ENCODE measurements around the gene RPLP1. TPM values are rescaled to one million over a fixed set of nuclear protein-coding genes. Genes with fewer than 3 reads are reported as not detected.

RPLP1 gene
- total RNA-seq, 1 experiment from 2014 or later = 1,613 TPM

DNA sequence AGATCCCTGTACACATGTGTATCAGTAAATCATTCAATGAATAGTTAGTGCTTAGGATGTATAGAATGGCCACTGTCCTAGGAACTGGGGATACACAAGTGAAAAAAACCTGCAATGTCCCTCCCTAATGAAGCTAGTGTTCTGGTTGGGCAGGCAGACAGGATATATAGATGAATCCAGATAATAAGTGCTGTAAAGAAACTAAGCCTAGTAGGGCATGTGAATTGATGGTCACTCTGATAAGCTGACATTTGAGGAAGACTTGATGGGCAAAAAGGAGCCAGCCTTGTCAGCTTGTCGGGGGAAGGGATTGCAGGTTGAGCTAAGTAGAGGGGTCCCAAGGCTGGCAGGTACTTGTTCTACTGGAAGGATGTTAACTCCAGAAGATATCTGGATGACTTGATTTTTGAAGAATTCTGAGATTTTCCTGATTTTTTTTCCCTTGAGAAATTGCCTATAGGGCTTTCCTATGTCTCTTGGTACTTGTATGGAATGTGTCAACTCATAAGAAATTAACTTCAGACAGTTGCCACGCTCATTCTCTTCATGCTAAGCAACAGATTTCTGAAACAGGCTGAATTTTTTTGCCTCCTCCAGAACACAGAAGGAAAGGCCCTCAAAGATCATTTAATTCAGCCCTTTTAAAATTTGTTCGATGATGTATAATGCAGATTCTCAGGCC lies 44.8 kb upstream of the RPLP1 start:
- BruUV-seq (replicated peaks) = no TSS peak
- TF ChIP-seq, protein P1, sequence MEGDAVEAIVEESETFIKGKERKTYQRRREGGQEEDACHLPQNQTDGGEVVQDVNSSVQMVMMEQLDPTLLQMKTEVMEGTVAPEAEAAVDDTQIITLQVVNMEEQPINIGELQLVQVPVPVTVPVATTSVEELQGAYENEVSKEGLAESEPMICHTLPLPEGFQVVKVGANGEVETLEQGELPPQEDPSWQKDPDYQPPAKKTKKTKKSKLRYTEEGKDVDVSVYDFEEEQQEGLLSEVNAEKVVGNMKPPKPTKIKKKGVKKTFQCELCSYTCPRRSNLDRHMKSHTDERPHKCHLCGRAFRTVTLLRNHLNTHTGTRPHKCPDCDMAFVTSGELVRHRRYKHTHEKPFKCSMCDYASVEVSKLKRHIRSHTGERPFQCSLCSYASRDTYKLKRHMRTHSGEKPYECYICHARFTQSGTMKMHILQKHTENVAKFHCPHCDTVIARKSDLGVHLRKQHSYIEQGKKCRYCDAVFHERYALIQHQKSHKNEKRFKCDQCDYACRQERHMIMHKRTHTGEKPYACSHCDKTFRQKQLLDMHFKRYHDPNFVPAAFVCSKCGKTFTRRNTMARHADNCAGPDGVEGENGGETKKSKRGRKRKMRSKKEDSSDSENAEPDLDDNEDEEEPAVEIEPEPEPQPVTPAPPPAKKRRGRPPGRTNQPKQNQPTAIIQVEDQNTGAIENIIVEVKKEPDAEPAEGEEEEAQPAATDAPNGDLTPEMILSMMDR (conservative IDR thresholded peaks at IDR 0.05; ENCODE audit: low read depth, low read length) = no peak
- TF ChIP-seq EZH2 (IDR thresholded peaks at IDR 0.05; ENCODE audit: borderline replicate concordance, low read depth, low read length, poor library complexity, severe bottlenecking) = no peak
- POLR2A ChIA-PET (ENCODE audit: low non-redundant PET) = no interaction called here
- H3K4me3 ChIP-seq (ENCODE audit: low read depth, low read length, poor library complexity, severe bottlenecking) = no peak overlapping the region
- CTCF ChIA-PET = no interaction called here
- no peaks in the 10 kb centered on the region for H3K27me3 ChIP-seq (replicated peaks; ENCODE audit: insufficient read depth, low read depth, low read length, poor library complexity)
- intact Hi-C loops (cut with micrococcal nuclease; ENCODE audit: unreplicated experiment) = no loop called here
- H3K36me3 ChIP-seq (ENCODE audit: insufficient read depth, low read length, poor library complexity, severe bottlenecking) = no peaks in the 10 kb centered on the region
- H3K27ac ChIP-seq (ENCODE audit: low read depth, low read length, poor library complexity, severe bottlenecking) = no peak overlapping the region
- peaks cover 8% of the 10 kb centered on the region for H3K4me1 ChIP-seq (ENCODE audit: insufficient read depth, low read length, poor library complexity, severe bottlenecking)
- no peaks in the 10 kb centered on the region for H3K9me3 ChIP-seq (ENCODE audit: low read depth, low read length, poor library complexity, severe bottlenecking)
- DNase-seq (ENCODE audit: low spot score) = no peak

DNA sequence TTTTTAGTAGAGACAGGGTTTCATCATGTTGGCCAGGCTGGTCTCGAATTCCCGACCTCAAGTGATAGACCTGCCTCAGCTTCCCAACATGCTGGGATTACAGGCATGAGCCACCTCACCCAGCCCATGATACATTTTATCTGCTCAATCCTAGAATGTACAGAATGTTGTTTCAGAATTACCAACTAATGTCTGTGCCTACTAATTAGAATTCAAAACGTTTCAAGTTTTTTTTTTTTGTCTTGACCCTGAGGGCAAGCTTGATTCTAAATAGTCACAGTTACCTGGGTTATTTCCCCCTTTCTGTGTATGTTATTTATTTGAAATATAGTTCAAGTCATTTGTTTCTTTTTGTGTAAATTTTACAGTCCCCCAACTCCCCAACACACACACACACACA lies 43.8 kb upstream of the RPLP1 start:
- no peaks in the 10 kb centered on the region for H3K36me3 ChIP-seq (ENCODE audit: insufficient read depth, low read length, poor library complexity, severe bottlenecking)
- H3K9me3 ChIP-seq (ENCODE audit: low read depth, low read length, poor library complexity, severe bottlenecking) = no peaks in the 10 kb centered on the region
- intact Hi-C loops (cut with micrococcal nuclease; ENCODE audit: unreplicated experiment) = no loop called here
- CTCF ChIA-PET = no interaction called here
- peaks cover under 1% of the 10 kb centered on the region for H3K4me1 ChIP-seq (ENCODE audit: insufficient read depth, low read length, poor library complexity, severe bottlenecking)
- TF ChIP-seq, protein P1 (conservative IDR thresholded peaks at IDR 0.05; ENCODE audit: low read depth, low read length) = no peak
- TF ChIP-seq EZH2 (IDR thresholded peaks at IDR 0.05; ENCODE audit: borderline replicate concordance, low read depth, low read length, poor library complexity, severe bottlenecking) = no peak
- no peak overlapping the region for H3K4me3 ChIP-seq (ENCODE audit: low read depth, low read length, poor library complexity, severe bottlenecking)
- POLR2A ChIA-PET (ENCODE audit: low non-redundant PET) = no interaction called here
- H3K27me3 ChIP-seq (replicated peaks; ENCODE audit: insufficient read depth, low read depth, low read length, poor library complexity) = no peaks in the 10 kb centered on the region
- DNase-seq (ENCODE audit: low spot score) = no peak
- H3K27ac ChIP-seq (ENCODE audit: low read depth, low read length, poor library complexity, severe bottlenecking) = no peak overlapping the region
- BruUV-seq (replicated peaks) = no TSS peak

DNA sequence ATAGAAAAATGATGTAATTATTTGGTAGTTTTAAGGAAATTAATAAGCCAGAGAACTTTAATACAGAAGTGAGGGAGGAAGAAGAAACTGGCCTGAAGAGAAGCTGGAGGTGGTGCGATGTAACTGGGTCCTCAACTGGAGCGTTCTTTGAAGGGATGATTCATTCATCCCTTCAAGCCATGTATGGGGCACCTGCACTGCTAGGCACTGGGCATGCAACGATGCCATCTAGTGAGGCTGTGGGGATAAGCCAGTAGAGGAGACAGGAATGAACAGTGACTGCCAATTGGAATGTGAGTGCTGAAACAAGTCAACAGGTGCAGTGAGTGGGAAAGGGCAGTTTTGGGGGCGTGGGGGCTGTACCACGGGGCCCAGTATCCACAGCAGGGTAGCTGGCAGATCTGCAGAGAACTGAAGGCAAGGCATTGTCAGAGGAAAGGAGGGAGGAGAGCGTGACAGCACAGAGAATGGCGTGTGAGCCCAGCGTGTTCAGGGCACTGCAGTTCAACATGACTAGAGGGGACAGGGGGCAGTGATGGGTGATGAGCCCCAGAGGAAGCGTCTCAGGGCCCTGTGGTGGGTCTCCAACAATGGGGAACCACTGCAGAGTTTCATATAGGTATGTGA lies 42.3 kb upstream of the RPLP1 start:
- Histone ChIP-seq H3K4me1 (ENCODE audit: insufficient read depth, low read length, poor library complexity, severe bottlenecking) (no peaks in the 10 kb centered on the region), H3K36me3 (ENCODE audit: insufficient read depth, low read length, poor library complexity, severe bottlenecking) (no peaks in the 10 kb centered on the region), H3K4me3 (ENCODE audit: low read depth, low read length, poor library complexity, severe bottlenecking) (no peak overlapping the region), H3K9me3 (ENCODE audit: low read depth, low read length, poor library complexity, severe bottlenecking) (no peaks in the 10 kb centered on the region), H3K27me3 (replicated peaks; ENCODE audit: insufficient read depth, low read depth, low read length, poor library complexity) (no peaks in the 10 kb centered on the region), H3K27ac (ENCODE audit: low read depth, low read length, poor library complexity, severe bottlenecking) (no peak overlapping the region)
- intact Hi-C loops (cut with micrococcal nuclease; ENCODE audit: unreplicated experiment) = loop anchor here (5.0 kb wide), 1 partner anchor 353 kb away; no protein-coding TSS in a partner anchor
- ChIA-PET CTCF (interaction anchor here (1.0 kb wide), 1 partner anchor 351 kb away, joined by 3 read pairs; no protein-coding TSS in a partner anchor), POLR2A (ENCODE audit: low non-redundant PET) (no interaction called here)
- BruUV-seq (replicated peaks) = no TSS peak
- peak; percentile 62 for DNase-seq (ENCODE audit: low spot score)
- TF ChIP-seq, protein P1 (conservative IDR thresholded peaks at IDR 0.05; ENCODE audit: low read depth, low read length) = peak; percentile 63
- no peak for TF ChIP-seq EZH2 (IDR thresholded peaks at IDR 0.05; ENCODE audit: borderline replicate concordance, low read depth, low read length, poor library complexity, severe bottlenecking)
